PC-3 (cell line): ENCODE measurements around the gene EPS8L2. TPM values are rescaled to one million over a fixed set of nuclear protein-coding genes. Genes with fewer than 3 reads are reported as not detected.
A peak's percentile ranks its signal among the peaks of the same experiment; 100 is the strongest.

ENCODE experiments used
- ATAC-seq: fragments of 200-7000 bp; cut with Tn5 transposase; 2 replicates; pipeline ENCODE4 v1.9.1; 2020; ENCODE audit warnings: mild to moderate bottlenecking, moderate library complexity
- BruUV-seq: library from RNA; stranded (reverse); fragments of 400-500 nt; replicated peaks from 2 replicates; lab custom pipeline; 2021; lab: Mats Ljungman, UMichigan
- CTCF ChIA-PET: fragments of 300-600 bp; sonication (Branson Sonifier 250); formaldehyde crosslinking; loops from one replicate; lab custom pipeline; 2022; ENCODE audit warnings: antibody characterized with exemption; lab: Charles Lee
- POLR2A ChIA-PET: fragments of 300-600 bp; sonication (Branson Sonifier 250); formaldehyde crosslinking; loops from one replicate; lab custom pipeline; 2022; ENCODE audit warnings: antibody characterized with exemption; ENCODE audit not compliant: unreplicated experiment; lab: Charles Lee
- DNase-seq: peaks from one replicate; pipeline ENCODE4 v3.0.0-alpha.2; 2015
- H2AFZ ChIP-seq: fragments of 300-600 bp; sonication (generic); 2 replicates; pipeline ENCODE4 v1.6.0; 2016; ENCODE audit warnings: antibody characterized with exemption, low read length
- H3F3A ChIP-seq: fragments of 300-600 bp; sonication (generic); one replicate; pipeline ENCODE4 v1.6.0; 2017; ENCODE audit warnings: antibody characterized with exemption, low read length, control low read depth, mild to moderate bottlenecking; ENCODE audit not compliant: unreplicated experiment
- H3K27ac ChIP-seq: fragments of 300-600 bp; sonication (generic); 2 replicates; pipeline ENCODE4 v1.5.1; 2016; ENCODE audit warnings: mild to moderate bottlenecking, low read length
- H3K27me3 ChIP-seq: fragments of 300-600 bp; sonication (generic); 2 replicates; pipeline ENCODE4 v1.6.1; 2016; ENCODE audit warnings: low read length, mixed read lengths
- H3K36me3 ChIP-seq: fragments of 300-600 bp; sonication (generic); 2 replicates; pipeline ENCODE4 v1.6.1; 2016; ENCODE audit warnings: low read depth, mixed run types, low read length, mixed read lengths
- H3K4me1 ChIP-seq: fragments of 300-600 bp; sonication (generic); 2 replicates; pipeline ENCODE4 v1.5.1; 2016; ENCODE audit warnings: low read length; ENCODE audit not compliant: insufficient read depth
- H3K4me2 ChIP-seq: fragments of 300-600 bp; sonication (generic); 2 replicates; pipeline ENCODE4 v1.6.0; 2016; ENCODE audit warnings: low read length
- H3K4me3 ChIP-seq: fragments of 300-600 bp; sonication (generic); 2 replicates; pipeline ENCODE4 v1.5.1; 2016; ENCODE audit warnings: mild to moderate bottlenecking, low read length, mixed read lengths
- H3K79me2 ChIP-seq: fragments of 300-600 bp; sonication (generic); 2 replicates; pipeline ENCODE4 v1.6.1; 2017; ENCODE audit warnings: low read length, mixed read lengths
- H3K9ac ChIP-seq: fragments of 300-600 bp; sonication (generic); 2 replicates; pipeline ENCODE4 v1.6.0; 2016; ENCODE audit warnings: mild to moderate bottlenecking, low read length
- H3K9me2 ChIP-seq: fragments of 300-600 bp; sonication (generic); replicated peaks from 2 replicates; pipeline ENCODE4 v1.6.1; 2016; ENCODE audit warnings: mixed run types, low read length, mixed read lengths
- H3K9me3 ChIP-seq: fragments of 300-600 bp; sonication (generic); 2 replicates; pipeline ENCODE4 v1.6.1; 2016; ENCODE audit warnings: low read length, mixed read lengths
- H4K20me1 ChIP-seq: fragments of 300-600 bp; sonication (generic); 2 replicates; pipeline ENCODE4 v1.6.1; 2016; ENCODE audit warnings: low read length, mixed read lengths
- CTCF ChIP-seq: fragments of 300-600 bp; sonication (generic); conservative IDR thresholded peaks from 2 replicates; pipeline ENCODE4 v1.5.1; 2017; ENCODE audit warnings: antibody characterized with exemption, low read depth, mild to moderate bottlenecking, low read length
- EZH2 ChIP-seq: fragments of 300-600 bp; sonication (generic); IDR thresholded peaks from one replicate; pipeline ENCODE4 v1.6.1; 2017; ENCODE audit warnings: antibody characterized with exemption, mild to moderate bottlenecking, low read length; ENCODE audit not compliant: unreplicated experiment
- EZH2phosphoT487 ChIP-seq: fragments of 300-600 bp; sonication (generic); IDR thresholded peaks from 2 replicates; pipeline ENCODE4 v1.6.1; 2018; ENCODE audit warnings: mild to moderate bottlenecking, antibody characterized with exemption, low read length, borderline replicate concordance
- intact Hi-C: fragments of 100-400 bp; cut with micrococcal nuclease; formaldehyde crosslinking; loops from 2 replicates; pipeline ENCODE4 v1.9.0; 2023
- total RNA-seq: library from RNA; depleted of rRNA; stranded (reverse); fragments of >200 nt; gene quantifications from 2 replicates; pipeline ENCODE4 v1.2.3, GENCODE V29; 2014

Gene EPS8L2
- total RNA-seq, 1 experiment from 2014 or later, result 127 TPM

GRCh38 chr11:720642-721246 lies 14.7 kb downstream of the EPS8L2 start:
- CTCF ChIA-PET, result no interaction called here
- H4K20me1 ChIP-seq, result no peaks in the 10 kb centered on the region
- no peak overlapping the region for H3K4me2 ChIP-seq
- H3K79me2 ChIP-seq, result peaks cover 10% of the 10 kb centered on the region
- POLR2A ChIA-PET, result no interaction called here
- peaks cover 9% of the 10 kb centered on the region; the same call in 1 of the 2 replicates for H3K36me3 ChIP-seq
- DNase-seq (peak; percentile 41), ATAC-seq (peak; percentile 45)
- intact Hi-C loops, result no loop called here
- H3K4me3 ChIP-seq, result no peak overlapping the region
- H2AFZ ChIP-seq, result no peak overlapping the region
- H3F3A ChIP-seq, result no peaks in the 10 kb centered on the region
- TF ChIP-seq CTCF (no peak), EZH2 (no peak), EZH2phosphoT487 (no peak)
- no peaks in the 10 kb centered on the region for H3K27me3 ChIP-seq
- H3K9me2 ChIP-seq, result no peaks in the 10 kb centered on the region
- no TSS peak for BruUV-seq
- H3K9me3 ChIP-seq, result no peaks in the 10 kb centered on the region
- no peak overlapping the region for H3K27ac ChIP-seq
- no peaks in the 10 kb centered on the region for H3K4me1 ChIP-seq
- H3K9ac ChIP-seq, result no peak overlapping the region

GRCh38 chr11:721247-721740 lies 15.3 kb downstream of the EPS8L2 start:
- H3K4me3 ChIP-seq, result no peak overlapping the region
- H3K27me3 ChIP-seq, result no peaks in the 10 kb centered on the region
- H3K36me3 ChIP-seq, result peaks cover 9% of the 10 kb centered on the region; the same call in 1 of the 2 replicates
- intact Hi-C loops, result no loop called here
- no peaks in the 10 kb centered on the region for H3K9me3 ChIP-seq
- POLR2A ChIA-PET, result no interaction called here
- no peaks in the 10 kb centered on the region for H3K4me1 ChIP-seq
- no peak overlapping the region for H2AFZ ChIP-seq
- no peaks in the 10 kb centered on the region for H4K20me1 ChIP-seq
- TF ChIP-seq CTCF (no peak), EZH2 (no peak), EZH2phosphoT487 (no peak)
- H3K9ac ChIP-seq, result no peak overlapping the region
- peaks cover 9% of the 10 kb centered on the region for H3K79me2 ChIP-seq
- no peaks in the 10 kb centered on the region for H3F3A ChIP-seq
- no peak for DNase-seq
- H3K4me2 ChIP-seq, result no peak overlapping the region
- CTCF ChIA-PET, result no interaction called here
- H3K27ac ChIP-seq, result no peak overlapping the region
- H3K9me2 ChIP-seq, result no peaks in the 10 kb centered on the region
- ATAC-seq, result no peak
- BruUV-seq, result TSS peak; percentile 35

- BruUV-seq, result no TSS peak
- Histone ChIP-seq H3K27me3 (no peaks in the 10 kb centered on the region), H3K27ac (no peak overlapping the region), H3F3A (peaks cover 1% of the 10 kb centered on the region), H3K9ac (no peak overlapping the region), H3K9me3 (no peaks in the 10 kb centered on the region), H3K4me1 (peaks cover 2% of the 10 kb centered on the region; the same call in 1 of the 2 replicates), H3K36me3 (peaks cover 9% of the 10 kb centered on the region; the same call in 1 of the 2 replicates), H4K20me1 (no peaks in the 10 kb centered on the region), H3K79me2 (0 out of 2 replicates have a peak, but pooled peaks cover 4% of the 10 kb centered on the region), H2AFZ (no peak overlapping the region), H3K9me2 (no peaks in the 10 kb centered on the region), H3K4me3 (no peak overlapping the region), H3K4me2 (no peak overlapping the region)
- ChIA-PET CTCF (interaction anchor here (0.5 kb wide), 1 partner anchor 24 kb away, joined by 6 read pairs; no protein-coding TSS in a partner anchor), POLR2A (no interaction called here)
- DNase-seq (no peak), ATAC-seq (no peak)
- intact Hi-C loops, result no loop called here
- TF ChIP-seq CTCF (no peak), EZH2phosphoT487 (no peak), EZH2 (no peak)
Observed at GRCh38 chr11:721741-722345, 15.8 kb downstream of the EPS8L2 start.
